Suppressor macrophage (primary cell): ENCODE data around the gene IL18BP.
A peak's percentile ranks its signal among the peaks of the same experiment; 100 is the strongest.

Source experiments
- DNase-seq, 4 experiments: peaks; one replicate each; pipeline ENCODE4 v3.0.0-alpha.2; 2020 to 2022
- total RNA-seq, 17 experiments: gene quantifications; one replicate each; lab custom pipeline; 2026; ENCODE audit warnings: mixed read lengths in 6 of 17, inconsistent platforms in 3 of 17; lab: John Stamatoyannopoulos, UW

IL18BP gene
- total RNA-seq = 14.6 to 74.8 (median 26.5) reads per million in 17 experiments

DNA sequence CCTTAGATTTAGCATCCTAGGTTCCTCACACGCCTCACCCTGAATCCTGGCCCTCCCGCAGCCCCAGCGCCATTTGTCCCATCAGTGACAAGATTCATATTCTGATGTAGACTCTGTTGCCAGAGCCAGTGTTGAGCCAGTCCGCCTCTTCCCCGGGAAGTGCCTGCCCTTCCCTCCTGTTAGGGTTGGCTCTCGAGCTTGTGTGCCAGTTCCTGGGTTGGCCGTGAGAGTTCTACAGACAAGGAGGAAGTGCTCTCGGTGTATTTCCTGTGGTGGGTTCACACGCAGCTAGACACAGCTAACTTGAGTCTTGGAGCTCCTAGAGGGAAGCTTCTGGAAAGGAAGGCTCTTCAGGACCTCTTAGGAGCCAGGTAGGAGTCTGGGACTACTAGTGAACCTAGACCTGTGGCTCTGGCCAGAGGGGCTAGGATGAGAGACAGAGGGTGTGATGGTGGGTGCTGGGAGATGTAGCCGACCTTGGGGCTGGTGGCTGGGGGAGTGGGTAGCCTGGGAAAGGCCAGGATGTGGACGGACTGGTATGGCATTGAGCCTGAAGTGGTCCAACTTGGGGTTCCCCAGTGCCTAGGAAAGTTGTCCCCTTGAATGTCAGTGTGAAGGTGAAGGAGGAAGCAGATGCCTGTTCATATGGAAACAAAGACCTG, at the start of gene IL18BP:
Gene IL18BP (plus strand): TSS at position 261 of the 662 bp plus-strand sequence. CDS start 1,076 bp downstream, outside the sequence.
- DNase-seq = peak; percentile 92 to 97 (median 94)

DNA sequence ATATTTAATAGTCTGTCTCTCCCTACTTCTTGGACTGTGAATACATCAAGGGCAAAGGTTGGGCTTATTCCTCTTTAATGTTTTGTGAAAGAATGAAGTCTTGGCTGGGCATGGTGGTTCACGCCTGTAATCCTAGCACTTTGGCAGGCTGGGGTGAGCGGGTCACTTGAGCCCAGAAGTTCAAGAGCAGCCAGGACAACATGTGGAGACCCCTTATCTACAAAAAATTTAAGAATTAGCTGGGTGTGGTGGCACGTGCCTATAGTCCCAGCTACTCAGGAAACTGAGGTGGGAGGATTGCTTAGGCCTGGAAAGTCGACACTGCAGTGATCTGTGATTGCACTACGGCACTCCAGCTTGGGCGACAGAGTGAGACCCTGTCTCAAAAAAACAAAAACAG, 49.7 kb upstream of the IL18BP start:
- no peak for DNase-seq

DNA sequence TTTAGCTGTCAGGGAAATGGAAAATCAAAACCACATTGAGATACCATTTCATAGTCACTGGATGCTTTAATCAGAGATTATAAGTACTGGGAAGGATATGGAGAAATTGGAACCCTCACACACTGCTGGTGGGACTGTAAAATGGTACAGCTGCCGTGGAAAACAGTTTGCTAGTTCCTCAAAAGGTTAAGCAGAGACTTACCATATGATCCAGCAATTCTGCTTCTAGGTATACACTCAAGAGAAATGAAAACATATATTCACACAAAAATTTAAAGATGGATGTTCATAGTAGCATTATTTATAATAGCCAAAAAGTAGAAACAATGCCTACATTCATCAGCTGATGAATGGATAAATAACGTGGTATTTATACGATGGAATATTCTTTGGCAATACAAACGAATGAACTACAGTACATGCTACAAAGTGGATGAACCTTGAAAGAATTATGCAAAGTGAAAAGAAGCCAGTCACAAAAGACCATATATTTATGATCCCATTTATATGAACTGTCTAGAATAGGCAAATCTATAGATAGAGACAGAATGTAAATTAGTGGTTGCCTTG, 46.9 kb upstream of the IL18BP start:
- no peak for DNase-seq

DNA sequence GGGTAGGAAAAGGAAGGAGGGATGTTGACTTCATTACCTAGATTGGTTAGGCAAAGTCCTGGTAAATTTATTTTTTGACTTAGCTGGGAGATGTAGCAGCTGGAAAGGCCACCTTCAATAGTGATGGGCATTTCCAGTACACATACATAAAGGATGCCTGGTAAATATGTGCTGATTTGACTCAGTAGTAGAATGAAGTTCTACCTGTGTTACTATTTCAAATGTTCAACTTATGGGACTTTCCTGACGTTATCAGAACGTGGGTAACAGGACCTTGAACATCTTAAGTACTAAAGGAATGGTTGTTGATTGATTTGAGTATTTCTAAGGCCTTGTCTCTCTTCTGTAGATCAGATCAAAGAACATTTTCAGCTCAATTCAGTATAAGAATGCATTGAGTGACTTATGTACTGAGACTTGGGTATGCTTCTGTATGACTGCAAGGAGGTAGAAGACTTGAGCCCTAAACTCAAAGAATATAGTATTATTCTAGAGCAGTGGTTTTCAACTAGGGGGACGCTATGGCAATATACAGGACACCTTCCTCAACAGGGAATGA, 42.7 kb upstream of the IL18BP start:
- DNase-seq = no peak

DNA sequence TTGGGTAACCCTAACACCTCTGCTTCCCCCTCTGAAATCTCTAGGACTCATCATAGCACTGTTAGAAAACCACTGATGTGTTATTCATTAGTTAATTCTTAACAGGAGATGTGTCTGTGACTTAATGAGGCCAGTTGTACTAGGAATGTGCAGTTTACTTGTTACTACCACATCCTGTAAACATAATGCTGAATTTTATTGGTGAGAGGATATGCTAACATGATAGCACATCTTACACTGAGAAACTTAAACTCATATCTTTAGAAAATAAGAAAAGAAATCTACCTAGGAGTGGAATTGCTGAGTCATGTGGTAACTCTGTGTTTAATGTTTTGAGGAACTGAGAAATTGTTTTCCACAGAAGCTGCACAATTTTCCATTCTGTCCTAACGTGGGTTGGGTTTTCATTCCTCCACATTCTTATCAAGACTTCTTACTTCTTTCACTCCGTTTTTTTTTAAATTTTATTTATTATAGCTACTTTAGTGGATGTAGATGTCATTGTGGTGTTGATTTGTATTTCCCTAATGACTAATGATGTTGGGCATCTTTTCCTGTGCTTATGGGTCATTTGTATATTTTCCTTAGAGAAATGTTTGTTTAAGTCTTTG, 36.2 kb upstream of the IL18BP start:
- DNase-seq = peak; percentile 23 to 68 (median 56)

DNA sequence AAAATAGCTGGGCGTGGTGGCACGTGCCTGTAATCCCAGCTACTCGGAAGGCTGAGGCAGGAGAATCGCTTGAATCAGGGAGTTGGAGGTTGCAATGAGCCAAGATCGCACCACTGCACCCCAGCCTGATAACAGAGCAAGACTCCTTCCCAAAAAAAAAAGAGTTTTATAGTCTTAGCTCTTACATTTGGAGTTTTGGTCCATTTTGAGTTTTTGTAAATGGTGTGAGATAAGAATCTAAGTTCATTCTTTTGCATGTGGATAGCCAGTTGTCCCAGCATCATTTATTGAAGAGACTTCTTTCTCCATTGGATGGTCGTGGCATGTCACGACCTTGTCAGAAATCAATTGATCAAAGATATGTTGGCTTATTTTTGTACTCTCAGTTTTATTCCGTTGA, 35.2 kb upstream of the IL18BP start:
- DNase-seq = no peak

DNA sequence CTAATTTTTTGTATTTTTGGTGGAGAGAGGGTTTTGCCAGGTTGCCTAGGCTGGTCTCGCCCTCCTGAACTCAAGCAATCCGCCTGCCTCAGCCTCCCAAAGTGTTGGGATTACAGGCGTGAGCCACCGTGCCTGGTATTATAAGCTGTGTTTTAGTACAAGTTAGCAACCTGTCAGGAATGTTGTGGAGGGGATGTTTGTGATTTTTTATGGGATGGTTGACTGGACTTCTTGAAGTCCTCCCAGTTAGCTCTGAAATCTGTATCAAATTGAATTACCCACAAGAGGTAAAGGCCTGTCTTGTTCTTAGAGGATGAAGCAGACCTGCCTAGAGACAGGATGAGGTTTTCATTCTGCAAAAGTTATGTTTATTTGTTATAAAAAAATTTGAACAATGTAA, 34.1 kb upstream of the IL18BP start:
- DNase-seq = no peak

DNA sequence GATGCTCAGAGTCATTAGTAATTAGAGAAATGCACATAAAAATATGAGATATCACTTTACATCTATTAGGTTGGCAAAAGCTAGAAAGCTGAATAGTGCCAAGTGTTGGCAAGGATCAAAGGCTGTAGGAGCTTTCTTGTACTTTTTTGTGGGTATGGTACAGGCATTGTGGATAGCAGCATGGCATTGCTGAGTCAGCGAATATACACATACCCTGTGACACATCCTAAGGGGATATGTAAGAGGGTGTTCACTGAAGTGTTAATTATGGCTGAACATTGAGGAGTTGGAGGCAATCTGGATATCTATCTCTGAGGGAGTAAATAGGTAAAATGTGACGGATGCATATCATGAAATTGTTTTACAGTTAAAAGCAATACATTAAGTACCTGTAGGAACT, 27.0 kb upstream of the IL18BP start:
- no peak for DNase-seq

DNA sequence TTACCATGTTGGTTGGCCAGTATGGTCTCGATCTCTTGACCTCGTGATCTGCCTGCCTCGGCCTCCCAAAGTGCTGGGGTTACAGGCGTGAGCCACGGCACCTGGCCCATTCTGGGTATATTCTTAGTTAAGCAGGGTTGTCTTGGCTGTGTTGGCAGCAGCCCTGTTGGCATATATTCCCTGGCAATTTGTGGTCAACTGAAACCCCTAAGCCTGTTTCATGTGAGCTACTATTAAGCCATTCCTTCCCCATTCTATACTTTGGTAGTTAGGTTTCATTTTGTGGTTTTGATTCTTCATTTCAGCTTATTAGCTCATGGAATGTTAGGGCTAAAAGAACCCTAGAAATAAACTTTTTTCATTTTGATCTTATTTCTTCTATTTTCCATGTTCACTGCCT, 22.2 kb upstream of the IL18BP start:
- DNase-seq = no peak

DNA sequence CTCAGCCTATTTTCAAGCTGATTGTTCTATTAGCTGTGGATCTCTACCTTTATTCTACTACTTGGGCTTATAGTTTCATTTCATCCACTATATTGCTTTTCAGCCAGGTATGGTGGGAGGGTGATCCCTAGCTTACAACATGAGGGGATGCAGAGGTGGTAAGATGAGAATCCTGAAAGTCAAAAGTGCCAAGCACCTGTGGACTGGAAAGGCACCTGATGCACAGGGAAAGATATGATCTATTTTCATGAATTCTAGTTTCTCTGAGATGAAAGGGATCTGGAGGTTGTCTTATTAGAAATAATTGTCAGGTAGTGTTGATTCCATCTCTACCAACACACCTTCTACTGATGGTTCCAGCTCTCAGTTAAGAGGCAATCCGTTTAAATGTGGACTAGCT, 21.6 kb upstream of the IL18BP start:
- DNase-seq = no peak

DNA sequence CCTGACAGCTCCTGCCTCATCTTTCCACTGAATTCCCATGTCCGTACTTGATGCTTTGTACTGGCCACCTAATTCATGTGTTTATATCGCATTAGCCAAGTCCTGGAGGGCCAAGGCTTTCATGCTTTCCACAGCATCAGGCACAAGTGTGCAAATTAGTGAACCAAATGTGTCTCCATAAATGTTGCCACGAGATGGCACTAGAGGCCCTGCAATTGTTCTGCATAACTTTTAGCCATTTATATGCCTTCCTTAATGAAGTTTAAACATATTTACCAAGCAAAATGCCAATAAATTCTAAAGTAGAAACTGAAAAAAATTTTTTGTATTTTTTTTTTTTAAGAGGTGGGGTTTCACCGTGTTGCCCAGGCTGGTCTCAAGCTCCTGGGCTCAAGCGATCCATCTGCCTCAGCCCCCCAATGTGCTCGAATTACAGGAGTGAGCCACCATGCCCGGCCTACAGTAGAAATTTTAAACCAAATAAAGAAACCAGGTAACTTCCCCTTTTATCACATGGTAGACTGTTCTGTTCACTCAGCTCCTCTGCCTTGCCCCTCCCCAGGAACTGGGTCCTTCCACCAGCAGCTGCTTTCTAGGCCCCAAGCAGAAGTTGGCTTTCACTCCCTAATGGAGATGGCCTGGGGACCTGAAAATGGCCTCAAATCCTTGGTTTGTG, 20.8 kb upstream of the IL18BP start:
- peak; percentile 81 to 89 (median 83) for DNase-seq

DNA sequence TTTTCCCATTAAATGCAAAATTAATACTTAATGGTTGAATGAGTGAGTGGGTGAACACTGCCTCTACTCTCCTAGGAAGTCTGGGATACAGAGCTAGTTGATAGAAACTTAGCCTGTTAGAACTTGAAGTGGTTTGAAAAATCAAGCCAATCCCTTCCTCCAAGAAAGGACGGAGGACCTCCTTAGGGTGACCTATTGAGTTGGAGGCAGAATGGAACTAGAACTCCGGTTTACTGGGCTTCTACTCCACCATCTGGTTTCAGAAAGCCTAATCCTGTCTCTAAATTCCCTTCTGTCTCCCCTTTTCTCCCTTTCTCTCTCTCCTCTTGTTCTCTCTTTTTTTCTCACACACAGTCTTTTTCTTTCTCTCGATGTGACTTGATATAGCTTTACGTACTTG, 19.6 kb upstream of the IL18BP start:
- DNase-seq = no peak

DNA sequence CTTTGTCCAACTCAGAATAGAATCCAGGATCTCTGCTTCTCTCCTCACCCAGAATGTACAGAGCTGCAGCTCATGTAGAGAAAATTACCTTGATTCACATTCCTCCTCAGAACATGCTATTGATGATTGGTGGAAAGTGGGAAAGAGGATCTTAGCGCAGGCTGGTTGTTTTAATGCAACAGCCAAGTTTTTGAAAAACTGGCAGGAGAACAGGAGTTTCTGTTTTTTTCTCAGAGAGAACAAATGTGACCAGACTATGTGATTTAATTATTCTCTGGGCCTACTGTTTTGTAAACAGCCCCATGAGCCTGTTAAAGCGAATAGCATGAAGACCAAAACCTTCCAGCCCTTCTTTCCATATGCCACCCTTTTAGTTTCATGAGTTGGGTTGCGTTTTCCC, 19.1 kb upstream of the IL18BP start:
- DNase-seq = no peak

DNA sequence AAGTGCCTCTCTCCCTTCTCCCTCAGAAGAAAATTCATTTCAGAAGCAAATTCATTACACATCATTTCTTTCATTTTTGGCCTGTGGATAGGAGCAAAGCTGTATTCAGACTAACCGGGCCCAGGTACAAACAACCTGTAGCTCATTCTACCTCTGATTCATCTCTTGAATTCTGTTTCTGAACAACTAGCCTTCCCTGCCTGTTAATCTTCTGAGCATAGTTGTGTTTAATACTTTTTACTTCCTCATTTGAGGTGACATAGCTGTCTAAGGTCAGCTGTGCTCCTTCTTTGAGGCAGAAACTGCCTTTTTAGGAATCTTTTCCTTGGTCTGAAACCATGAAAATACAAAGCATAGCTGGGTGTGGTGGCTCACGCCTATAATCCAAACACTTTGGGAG, 12.6 kb upstream of the IL18BP start:
- DNase-seq = peak in 3 of 4 experiments; percentile 44 to 69 (median 58)

DNA sequence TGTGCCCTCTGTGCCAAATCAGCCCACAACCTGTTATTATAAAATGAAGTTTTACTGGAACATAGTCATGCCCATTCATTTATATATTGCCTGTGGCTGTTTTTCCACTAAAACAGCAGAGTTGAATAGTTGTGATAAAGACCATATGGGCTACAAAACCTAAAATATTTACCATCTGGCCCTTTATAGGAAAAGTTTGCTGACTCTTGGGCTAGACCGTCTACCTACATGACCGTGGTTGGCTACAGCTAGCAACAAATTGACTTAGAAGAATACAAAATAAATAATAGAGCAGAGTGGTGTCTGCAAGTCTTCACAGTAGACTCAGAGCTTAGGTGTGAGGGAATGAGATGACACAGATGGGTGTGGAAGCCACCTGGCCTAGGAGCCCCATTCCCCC, 11.2 kb upstream of the IL18BP start:
- no peak for DNase-seq

DNA sequence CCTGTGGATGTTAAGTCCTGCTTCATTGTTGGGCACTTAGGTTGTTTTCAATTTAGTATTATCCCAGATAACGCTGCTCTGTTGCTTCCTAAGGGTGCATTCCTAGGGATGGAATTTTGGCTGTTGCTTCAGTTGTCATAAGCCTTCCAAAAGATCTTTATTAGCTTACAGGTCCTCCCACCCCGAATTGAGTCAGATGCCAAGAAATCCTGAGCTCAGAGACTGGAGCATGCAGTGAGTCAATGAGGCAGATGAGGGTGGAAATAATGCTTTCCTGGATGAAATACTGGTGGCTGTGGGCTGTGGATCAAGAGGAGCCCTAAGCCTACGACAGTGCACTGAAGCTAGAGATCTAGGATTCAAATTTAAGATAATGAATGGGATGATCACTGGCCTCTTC, 10.7 kb upstream of the IL18BP start:
- no peak for DNase-seq

DNA sequence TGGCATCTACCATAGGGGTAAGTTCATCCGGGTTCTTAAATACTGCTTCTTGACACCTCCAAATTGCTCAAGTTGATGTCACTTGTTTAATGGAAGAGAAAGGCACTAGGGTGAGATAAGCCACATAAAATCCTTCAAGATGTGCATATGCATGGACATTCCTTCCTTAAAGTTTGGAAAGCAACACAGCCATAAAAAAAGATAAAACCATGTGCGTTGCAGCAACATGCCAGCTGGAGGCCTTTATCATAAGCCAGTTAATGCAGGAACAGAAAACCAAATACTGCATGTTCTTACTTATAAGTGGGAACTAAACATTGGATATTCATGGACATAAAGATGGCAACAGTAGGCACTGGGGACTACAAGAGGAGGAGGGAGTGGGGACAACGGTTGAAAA, 8.0 kb upstream of the IL18BP start:
- no peak for DNase-seq

DNA sequence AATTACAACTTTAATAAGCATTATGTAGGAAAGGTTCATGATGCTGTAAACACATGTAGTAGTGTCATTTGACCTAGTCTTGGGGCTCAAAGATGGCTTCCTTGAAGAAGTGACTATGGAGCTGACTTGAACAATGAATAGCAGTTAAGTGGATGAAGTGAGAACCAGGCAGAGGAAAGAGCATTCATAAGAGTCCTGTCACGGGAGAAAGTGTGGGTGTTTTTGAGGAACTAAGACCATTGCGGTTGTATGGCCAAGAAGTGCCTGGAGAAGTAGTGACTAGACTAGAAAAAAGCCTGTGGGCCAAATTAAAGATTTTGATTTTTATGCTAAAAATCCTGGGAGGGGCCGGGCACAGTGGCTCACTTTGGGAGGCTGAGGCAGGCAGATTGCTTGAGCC, 7.2 kb upstream of the IL18BP start:
- DNase-seq = peak; percentile 86 to 98 (median 94)

DNA sequence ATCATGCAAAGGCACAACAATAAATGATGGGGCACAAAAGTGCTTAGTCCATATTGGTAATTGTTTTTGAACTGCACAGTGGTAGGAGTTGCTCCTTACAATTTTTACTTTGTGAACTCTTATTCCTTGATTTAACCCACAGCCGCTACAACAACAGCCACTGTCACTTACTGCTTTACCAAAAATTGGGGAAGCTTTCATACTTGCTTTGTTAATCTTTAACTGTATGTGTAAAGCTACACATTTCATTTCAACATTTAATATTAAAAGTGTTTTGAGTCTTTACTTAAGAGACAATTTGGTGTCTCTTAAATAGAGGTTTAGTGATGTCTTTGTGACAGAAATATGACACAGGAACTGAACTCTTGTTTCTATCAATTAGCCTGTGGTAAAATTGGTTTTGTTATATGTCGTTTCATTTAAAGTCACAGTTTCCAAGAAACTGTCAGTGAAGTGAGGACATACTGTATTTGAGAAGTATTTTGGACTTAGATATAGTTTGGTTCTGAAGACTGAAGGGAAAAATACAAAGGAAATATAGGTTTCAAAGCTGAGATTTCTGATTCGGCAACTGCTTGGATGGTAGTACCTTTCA, 6.5 kb upstream of the IL18BP start:
- peak in 2 of 4 experiments; percentile 34 to 60 for DNase-seq

DNA sequence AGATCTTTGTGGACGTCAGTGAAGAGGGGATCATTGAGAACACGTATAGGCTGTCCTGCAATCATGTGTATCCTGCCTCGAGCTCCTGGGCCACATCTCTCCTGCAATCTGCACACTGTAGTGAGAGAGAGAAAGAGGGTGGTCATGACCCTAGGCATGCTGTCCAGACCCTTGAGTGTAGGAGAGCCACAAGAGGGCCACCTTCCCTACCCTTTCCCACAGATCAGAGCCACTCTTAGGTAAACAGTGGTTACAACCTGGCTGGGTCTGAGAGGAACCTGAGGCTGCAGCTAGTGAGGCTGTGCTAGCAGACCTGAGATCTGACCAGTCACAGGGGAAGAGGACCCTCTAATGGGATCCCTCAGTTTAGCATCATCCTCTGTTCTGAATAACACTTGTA, 3.9 kb upstream of the IL18BP start:
- no peak for DNase-seq

DNA sequence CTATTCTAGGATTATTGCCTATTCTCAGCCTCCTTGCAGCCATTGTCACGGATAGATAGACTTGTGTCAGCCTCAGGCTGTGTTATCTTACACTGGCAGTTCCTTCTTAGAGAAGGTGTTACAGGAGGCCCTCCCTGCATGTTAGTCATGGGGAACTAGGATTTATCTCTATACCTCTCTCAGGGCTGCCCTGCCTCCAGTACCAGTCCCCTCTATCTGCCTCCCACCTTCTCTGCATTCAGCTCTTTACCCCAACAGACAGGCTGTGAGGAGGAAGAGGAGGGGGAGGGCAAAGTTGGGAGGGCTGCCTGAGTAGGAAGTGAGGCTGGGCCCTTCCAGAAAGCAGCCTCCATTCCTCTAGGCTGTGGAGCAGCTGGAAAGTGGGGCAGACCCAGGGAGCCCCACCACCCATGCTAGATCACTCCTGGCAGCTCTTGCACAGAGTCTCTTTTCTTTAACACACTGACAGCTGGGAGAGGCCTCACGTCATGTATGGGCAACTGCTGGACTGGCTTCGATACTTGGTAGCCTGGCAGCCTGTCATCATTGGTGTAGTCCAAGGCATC, 2.9 kb upstream of the IL18BP start:
- DNase-seq = no peak

DNA sequence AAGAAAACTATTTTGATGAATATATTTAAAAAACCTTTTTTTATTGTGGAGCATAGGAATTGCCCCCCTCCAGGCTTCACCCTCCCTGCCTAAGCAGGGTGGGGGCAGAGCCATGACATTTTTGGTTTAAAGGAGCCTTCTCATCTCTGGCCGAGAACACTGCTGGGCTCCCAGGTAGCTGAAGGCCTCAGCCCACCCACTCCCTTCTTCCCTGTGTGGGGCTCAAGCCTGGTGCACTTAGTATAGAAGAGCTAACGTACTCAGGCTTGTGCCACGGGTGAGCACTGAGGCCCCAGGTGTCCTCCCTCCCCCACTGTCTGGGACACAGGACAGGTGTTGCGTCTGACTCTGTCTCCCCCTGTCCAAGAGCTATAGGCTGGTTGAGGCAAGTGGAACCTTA, 2.2 kb upstream of the IL18BP start:
- DNase-seq = no peak

DNA sequence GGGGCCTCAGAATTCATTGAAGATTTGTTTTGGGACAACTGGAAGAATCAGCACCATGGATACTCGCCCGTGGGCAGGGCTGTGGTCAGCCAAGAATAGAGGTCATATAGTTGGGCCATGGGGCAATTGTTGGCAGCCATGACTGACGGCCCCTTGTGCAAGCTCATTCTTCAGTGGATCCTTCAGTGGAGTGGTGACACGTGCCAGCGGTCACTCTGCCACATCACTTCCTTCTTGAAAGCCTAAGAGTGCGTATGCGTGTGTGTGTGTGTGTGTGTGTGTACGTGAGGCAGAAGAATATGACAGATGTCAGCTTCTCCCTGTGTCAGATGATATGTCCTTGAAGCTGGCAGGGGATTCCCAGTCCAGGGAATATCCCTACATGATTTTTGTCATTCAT, 1.8 kb upstream of the IL18BP start:
- DNase-seq = peak; percentile 95 to 99 (median 96)
